ENCODE measurements around the gene LEMD1.

The LEMD1 gene

GRCh38 chr1:205446828-205447227 lies 25.0 kb upstream of the LEMD1 start:
- no peak for DNase-seq (ENCODE audit: low spot score)
- TF ChIP-seq CTCF (IDR thresholded peaks at IDR 0.05; ENCODE audit: extremely low read depth, missing control alignments) = no peak

- no peak for DNase-seq (ENCODE audit: low spot score)
- no peak for TF ChIP-seq CTCF (IDR thresholded peaks at IDR 0.05; ENCODE audit: extremely low read depth, missing control alignments)
Observed at GRCh38 chr1:205445646-205445935, 23.7 kb upstream of the LEMD1 start.

- no peak for TF ChIP-seq CTCF (IDR thresholded peaks at IDR 0.05; ENCODE audit: extremely low read depth, missing control alignments)
- no peak for DNase-seq (ENCODE audit: low spot score)
Observed at GRCh38 chr1:205444931-205445645, 23.2 kb upstream of the LEMD1 start.

- DNase-seq (ENCODE audit: low spot score) = no peak
Observed at GRCh38 chr1:205444300-205444930, 22.6 kb upstream of the LEMD1 start.

GRCh38 chr1:205443585-205444299 lies 21.9 kb upstream of the LEMD1 start:
- no peak for DNase-seq (ENCODE audit: low spot score)
- no peak for TF ChIP-seq CTCF (IDR thresholded peaks at IDR 0.05; ENCODE audit: extremely low read depth, missing control alignments)

More at GRCh38 chr1:205444300-205444930, 22.6 kb upstream of the LEMD1 start:
- TF ChIP-seq CTCF (IDR thresholded peaks at IDR 0.05; ENCODE audit: extremely low read depth, missing control alignments) = no peak

GRCh38 chr1:205442051-205442725 lies 20.3 kb upstream of the LEMD1 start:
- no peak for DNase-seq (ENCODE audit: low spot score)

More at GRCh38 chr1:205442051-205442725, 20.3 kb upstream of the LEMD1 start:
- no peak for TF ChIP-seq CTCF (IDR thresholded peaks at IDR 0.05; ENCODE audit: extremely low read depth, missing control alignments)
